H1 (cell line): ENCODE measurements around the gene BLNK. TPM values are rescaled to one million over a fixed set of nuclear protein-coding genes. Genes with fewer than 3 reads are reported as not detected.

Source experiments
- CTCF ChIA-PET: fragments of 300-600 bp; sonication (Branson Sonifier 250); formaldehyde crosslinking; loops from one replicate; lab custom pipeline; 2021; ENCODE audit not compliant: partially characterized antibody; lab: Charles Lee
- POLR2A ChIA-PET: fragments of 300-600 bp; sonication (Branson Sonifier 250); formaldehyde crosslinking; loops from one replicate; lab custom pipeline; 2021; ENCODE audit warnings: inconsistent platforms; ENCODE audit not compliant: partially characterized antibody; lab: Charles Lee
- DNase-seq, 2 experiments: peaks; one replicate each; pipeline versions ENCODE4 v3.0.0 to v3.0.0-alpha.2; 2010 to 2022; ENCODE audit warnings: low spot score in 2 of 2, low read depth in 1 of 2, mixed read lengths in 1 of 2
- FAIRE-seq: peaks from 2 replicates; lab custom pipeline; 2011; peaks lifted over from hg19 to GRCh38; lab: Jason Lieb, UNC
- H2AFZ ChIP-seq: 2 replicates; pipeline ENCODE4 v1.8.1; 2012; ENCODE audit warnings: low read length, inconsistent platforms
- H2AK5ac ChIP-seq: 2 replicates; pipeline ENCODE4 v1.6.1; 2013; ENCODE audit warnings: low read depth, low read length
- H2BK120ac ChIP-seq: replicated peaks from 2 replicates; pipeline ENCODE3; 2013; ENCODE audit warnings: low read depth, low read length, inconsistent platforms
- H2BK12ac ChIP-seq: 2 replicates; pipeline ENCODE4 v1.6.1; 2013; ENCODE audit warnings: low read depth, low read length
- H2BK15ac ChIP-seq: 2 replicates; pipeline ENCODE4 v1.6.1; 2013; ENCODE audit warnings: low read length
- H2BK20ac ChIP-seq: 2 replicates; pipeline ENCODE4 v1.6.1; 2013; ENCODE audit warnings: low read length
- H2BK5ac ChIP-seq: 2 replicates; pipeline ENCODE4 v1.6.1; 2013; ENCODE audit warnings: low read depth, low read length
- H3K14ac ChIP-seq: 2 replicates; pipeline ENCODE4 v1.6.1; 2013; ENCODE audit warnings: inconsistent platforms; ENCODE audit not compliant: insufficient read length
- H3K18ac ChIP-seq: 2 replicates; pipeline ENCODE4 v1.6.1; 2013; ENCODE audit warnings: low read length; ENCODE audit errors: extremely low read depth
- H3K23ac ChIP-seq: 2 replicates; pipeline ENCODE4 v1.6.1; 2013; ENCODE audit warnings: inconsistent platforms; ENCODE audit not compliant: insufficient read length
- H3K23me2 ChIP-seq: 2 replicates; pipeline ENCODE4 v1.6.1; 2013; ENCODE audit warnings: low read depth, low read length
- H3K27ac ChIP-seq: 2 replicates; pipeline ENCODE4 v1.6.1; 2011; ENCODE audit warnings: low read depth, low read length, inconsistent platforms
- H3K27me3 ChIP-seq, 4 experiments: replicated peaks in 1 of 4; 1 replicate in 1 of 4; 2 replicates in 3 of 4; pipeline versions ENCODE4 v1.6.1 to v1.8.1; 2011 to 2013; ENCODE audit warnings: low read length in 3 of 4, mild to moderate bottlenecking in 3 of 4, inconsistent platforms in 2 of 4, mixed read lengths in 2 of 4, moderate library complexity in 1 of 4; ENCODE audit not compliant: control insufficient read depth in 3 of 4, insufficient read depth in 3 of 4; ENCODE audit errors: extremely low read depth in 1 of 4
- H3K36me3 ChIP-seq, 4 experiments: 2 replicates each; pipeline versions ENCODE4 v1.6.1 to v1.8.1; 2011 to 2013; ENCODE audit warnings: mild to moderate bottlenecking in 4 of 4, low read length in 3 of 4, moderate library complexity in 2 of 4, control low read depth in 1 of 4, inconsistent platforms in 1 of 4; ENCODE audit not compliant: insufficient read depth in 4 of 4, control insufficient read depth in 2 of 4
- H3K4ac ChIP-seq: replicated peaks from 2 replicates; pipeline ENCODE3; 2013; ENCODE audit warnings: low read length, low read depth, mixed read lengths, inconsistent platforms; ENCODE audit not compliant: insufficient read length
- H3K4me1 ChIP-seq, 4 experiments: replicated peaks in 1 of 4; 1 replicate in 1 of 4; 2 replicates in 3 of 4; pipeline versions ENCODE4 v1.6.1 to v1.8.1; 2011 to 2013; ENCODE audit warnings: low read length in 3 of 4, inconsistent platforms in 2 of 4, mixed read lengths in 1 of 4; ENCODE audit not compliant: insufficient read depth in 4 of 4, control insufficient read depth in 3 of 4
- H3K4me2 ChIP-seq, 2 experiments: 2 replicates each; pipeline versions ENCODE4 v1.6.1 to v1.8.1; 2011 to 2013; ENCODE audit warnings: low read depth in 2 of 2, low read length in 2 of 2, control low read depth in 1 of 2, inconsistent platforms in 1 of 2, mild to moderate bottlenecking in 1 of 2; ENCODE audit not compliant: insufficient read depth in 1 of 2
- H3K4me3 ChIP-seq, 4 experiments: fragments of 200-600, 300-600 bp in 1 of 4; sonication (generic), shearing (Covaris generic), sonication (Bioruptor Twin) in 1 of 4; 2 replicates each; pipeline versions ENCODE4 v1.5.1 to v1.8.1; 2011 to 2016; ENCODE audit warnings: low read length in 4 of 4, low read depth in 3 of 4, control low read depth in 2 of 4, inconsistent platforms in 2 of 4, mild to moderate bottlenecking in 2 of 4, mixed read lengths in 1 of 4, moderate library complexity in 1 of 4; ENCODE audit not compliant: insufficient read depth in 2 of 4; ENCODE audit errors: extremely low read depth in 1 of 4
- H3K56ac ChIP-seq: replicated peaks from 2 replicates; pipeline ENCODE3; 2013; ENCODE audit warnings: low read depth, mild to moderate bottlenecking, mixed read lengths, low read length, inconsistent platforms; ENCODE audit not compliant: insufficient read length
- H3K79me1 ChIP-seq: 2 replicates; pipeline ENCODE4 v1.6.1; 2013; ENCODE audit warnings: low read depth, low read length, control low read depth
- H3K79me2 ChIP-seq, 2 experiments: 2 replicates each; pipeline versions ENCODE4 v1.6.1 to v1.8.1; 2012 to 2013; ENCODE audit warnings: low read length in 2 of 2, mild to moderate bottlenecking in 2 of 2, inconsistent platforms in 1 of 2; ENCODE audit not compliant: insufficient read depth in 2 of 2, control insufficient read depth in 1 of 2
- H3K9ac ChIP-seq, 4 experiments: replicated peaks in 1 of 4; 1 replicate in 1 of 4; 2 replicates in 3 of 4; pipeline versions ENCODE4 v1.6.1 to v1.8.1; 2011 to 2013; ENCODE audit warnings: low read depth in 3 of 4, low read length in 3 of 4, control low read depth in 2 of 4, mild to moderate bottlenecking in 2 of 4, moderate library complexity in 2 of 4, inconsistent platforms in 1 of 4; ENCODE audit errors: extremely low read depth in 1 of 4
- H3K9me3 ChIP-seq, 2 experiments: 2 replicates each; pipeline versions ENCODE4 v1.6.1 to v1.8.1; 2012 to 2013; ENCODE audit warnings: mild to moderate bottlenecking in 2 of 2, moderate library complexity in 2 of 2, control low read depth in 1 of 2, inconsistent platforms in 1 of 2, low read depth in 1 of 2, low read length in 1 of 2, mixed read lengths in 1 of 2; ENCODE audit not compliant: insufficient read depth in 2 of 2
- H4K20me1 ChIP-seq, 2 experiments: replicated peaks in 1 of 2; 2 replicates each; pipeline versions ENCODE3 to v1.8.1; 2011 to 2013; ENCODE audit warnings: inconsistent platforms in 2 of 2, low read length in 2 of 2, mild to moderate bottlenecking in 1 of 2; ENCODE audit not compliant: insufficient read depth in 2 of 2, control insufficient read depth in 1 of 2
- H4K5ac ChIP-seq: 2 replicates; pipeline ENCODE4 v1.6.1; 2013; ENCODE audit warnings: low read length, low read depth, mixed read lengths, inconsistent platforms; ENCODE audit not compliant: insufficient read length
- H4K8ac ChIP-seq: 2 replicates; pipeline ENCODE4 v1.8.0; 2013; ENCODE audit warnings: mild to moderate bottlenecking, moderate library complexity, low read length, inconsistent platforms; ENCODE audit not compliant: insufficient read depth; ENCODE audit errors: extremely low read depth
- H4K91ac ChIP-seq: replicated peaks from 2 replicates; pipeline ENCODE3; 2013; ENCODE audit warnings: low read length, mixed read lengths, inconsistent platforms; ENCODE audit not compliant: insufficient read length
- BCL11A ChIP-seq, 2 experiments: IDR thresholded peaks; one replicate each; pipeline ENCODE4 v1.6.1; 2011; ENCODE audit warnings: low read depth in 2 of 2, low read length in 2 of 2, mild to moderate bottlenecking in 2 of 2
- HDAC6 ChIP-seq: IDR thresholded peaks from one replicate; pipeline ENCODE4 v1.7.1; 2012; ENCODE audit warnings: low read depth, mild to moderate bottlenecking, inconsistent platforms, low read length, moderate library complexity
- SIRT6 ChIP-seq: IDR thresholded peaks from one replicate; pipeline ENCODE4 v1.7.1; 2012; ENCODE audit warnings: low read length, inconsistent platforms
- SP2 ChIP-seq: IDR thresholded peaks from 2 replicates; pipeline ENCODE4 v1.6.1; 2012; ENCODE audit warnings: mild to moderate bottlenecking, low read length, inconsistent platforms
- TAF1 ChIP-seq: IDR thresholded peaks from 2 replicates; pipeline ENCODE4 v1.6.1; 2011; ENCODE audit warnings: mild to moderate bottlenecking, low read depth, low read length
- WGBS, 2 experiments: shearing (Covaris generic) in 1 of 2; methylation state at CpG; one replicate each; pipeline versions ENCODE4 v1.1.6 to v1.1.7; 2013 to 2015; ENCODE audit warnings: low lambda C conversion rate in 2 of 2, mixed read lengths in 2 of 2, inconsistent platforms in 1 of 2, low coverage in 1 of 2, missing lambda C conversion rate in 1 of 2; ENCODE audit not compliant: insufficient replicate concordance in 2 of 2, insufficient coverage in 1 of 2, insufficient read length in 1 of 2; ENCODE audit errors: extremely low coverage in 1 of 2, missing lambda C conversion rate in 1 of 2; 5-methylcytosine and 5-hydroxymethylcytosine counted together
- polyA plus RNA-seq, 7 experiments: library from polyadenylated mRNA; depleted of rRNA in 3 of 7; stranded (reverse) in 5 of 7; unstranded in 2 of 7; fragments of >200 nt in 5 of 7; fragments of 200-250 nt in 2 of 7; gene quantifications; 1 replicate in 5 of 7; 2 replicates in 1 of 7; 4 replicates in 1 of 7; pipeline versions ENCODE4 v1.2.1 to v1.2.3, GENCODE V29; 2011 to 2013; ENCODE audit warnings: missing spikeins in 2 of 7, mixed read lengths in 2 of 7
- total RNA-seq: library from RNA; stranded (reverse); fragmentation: NEBNext Ultra II Directional; extraction: Animal tissue kit (Norgen Biotek cat#: 25700); gene quantifications from 2 replicates; pipeline ENCODE4 v1.2.1, GENCODE V29; 2021

BLNK gene
- total and polyA plus RNA-seq, 2 of the 8 experiments (the other 6 are each of a cell fraction or from before 2014, with no cell fraction given), result not detected

GRCh38 chr10:96235326-96236089 is 35.9 kb downstream of the BLNK start:
- Histone ChIP-seq H2AK5ac (no peak overlapping the region), H3K27me3 (no peaks in the 10 kb centered on the region), H4K91ac (no peak overlapping the region), H2AFZ (no peak overlapping the region), H3K27ac (no peak overlapping the region), H4K20me1 (no peaks in the 10 kb centered on the region), H2BK120ac (no peak overlapping the region), H3K56ac (no peak overlapping the region), H3K4me1 (no peaks in the 10 kb centered on the region), H3K4me3 (no peak overlapping the region), H4K8ac (no peak overlapping the region; the same call in 1 of the 2 replicates), H2BK5ac (no peak overlapping the region), H2BK20ac (no peak overlapping the region), H4K5ac (no peak overlapping the region), H3K36me3 (no peaks in the 10 kb centered on the region), H2BK15ac (no peak overlapping the region), H3K4ac (no peak overlapping the region), H3K79me2 (no peaks in the 10 kb centered on the region), H3K14ac (no peak overlapping the region), H3K23me2 (no peaks in the 10 kb centered on the region), H3K18ac (no peak overlapping the region), H2BK12ac (no peak overlapping the region), H3K9me3 (no peaks in the 10 kb centered on the region), H3K4me2 (no peak overlapping the region), H3K79me1 (no peaks in the 10 kb centered on the region), H3K23ac (no peak overlapping the region), H3K9ac (no peak overlapping the region)
- ChIA-PET CTCF (interaction anchor here (1.3 to 3.1 kb wide), 3 partner anchors 58 to 102 kb away, joined by 4 to 11 read pairs (median 6); no protein-coding TSS in a partner anchor), POLR2A (no interaction called here)
- FAIRE-seq (no peak), DNase-seq (no peak)
- WGBS, 2 experiments, result 89% methylated on average over 8 of the region's 8 CpGs; no CpG with 5 or more reads in 1 of the 2 experiments
- TF ChIP-seq HDAC6 (no peak), SIRT6 (no peak), BCL11A (IDR thresholded peaks at IDR 0.05; ENCODE audit: low read depth in 2 of 2, low read length in 2 of 2) (no peak), SP2 (no peak), TAF1 (no peak)
